ENCODE measurements around the gene SLC32A1. TPM values are rescaled to one million over a fixed set of nuclear protein-coding genes. Genes with fewer than 3 reads are reported as not detected.

SLC32A1 gene
- total and polyA plus RNA-seq, 2 of the 13 experiments (the other 11 are each of a cell fraction or from before 2014, with no cell fraction given) = not detected

DNA sequence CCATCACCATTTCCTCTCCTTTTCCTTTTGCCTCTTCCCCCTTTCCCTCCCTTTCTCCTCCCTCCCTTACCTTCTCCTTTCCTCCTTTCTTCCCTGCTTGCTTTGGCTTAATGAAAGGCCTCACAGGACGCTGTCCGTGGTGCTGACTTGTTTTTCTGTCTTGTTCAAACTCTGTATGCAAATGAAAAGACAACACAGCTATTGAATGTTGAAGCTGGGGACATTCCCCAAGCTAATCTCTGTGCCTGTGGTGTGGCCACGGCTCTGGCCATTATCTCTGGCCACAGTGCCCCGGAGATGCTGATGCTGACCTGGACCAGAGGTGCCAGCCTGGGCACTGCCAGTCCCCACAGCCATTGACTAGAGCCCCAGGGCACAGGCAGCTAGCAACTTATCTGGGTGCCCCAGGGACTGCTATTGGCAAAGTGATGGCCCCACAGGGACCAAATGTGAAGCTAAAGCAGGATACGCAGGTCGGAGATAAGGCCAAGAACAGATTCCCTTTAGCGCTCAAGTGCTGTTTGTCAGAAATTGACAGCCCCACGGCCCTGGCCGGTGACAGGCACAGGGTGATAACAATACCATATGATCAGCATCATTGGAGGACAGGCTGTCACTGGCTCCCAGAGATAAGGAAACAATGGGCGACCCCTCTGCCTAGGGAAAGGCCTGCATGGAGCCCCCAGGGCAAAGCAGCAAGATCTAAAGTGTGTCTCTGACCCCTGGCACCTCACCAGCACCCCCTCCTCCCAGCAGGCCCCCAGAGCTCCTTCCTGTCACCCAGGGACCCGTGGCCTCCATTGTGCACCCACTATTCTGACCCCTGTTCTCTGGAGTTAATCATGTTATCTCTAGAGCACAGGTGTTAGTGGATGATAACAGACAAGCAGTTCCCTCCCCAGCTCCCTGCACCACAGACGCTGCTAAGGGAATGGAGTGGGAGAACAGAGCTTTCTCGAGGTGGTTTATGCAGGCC lies 31.6 kb upstream of the SLC32A1 start (continued):
- TF ChIP-seq, protein P1, sequence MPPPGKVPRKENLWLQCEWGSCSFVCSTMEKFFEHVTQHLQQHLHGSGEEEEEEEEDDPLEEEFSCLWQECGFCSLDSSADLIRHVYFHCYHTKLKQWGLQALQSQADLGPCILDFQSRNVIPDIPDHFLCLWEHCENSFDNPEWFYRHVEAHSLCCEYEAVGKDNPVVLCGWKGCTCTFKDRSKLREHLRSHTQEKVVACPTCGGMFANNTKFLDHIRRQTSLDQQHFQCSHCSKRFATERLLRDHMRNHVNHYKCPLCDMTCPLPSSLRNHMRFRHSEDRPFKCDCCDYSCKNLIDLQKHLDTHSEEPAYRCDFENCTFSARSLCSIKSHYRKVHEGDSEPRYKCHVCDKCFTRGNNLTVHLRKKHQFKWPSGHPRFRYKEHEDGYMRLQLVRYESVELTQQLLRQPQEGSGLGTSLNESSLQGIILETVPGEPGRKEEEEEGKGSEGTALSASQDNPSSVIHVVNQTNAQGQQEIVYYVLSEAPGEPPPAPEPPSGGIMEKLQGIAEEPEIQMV (CRISPR knock-in tag; IDR thresholded peaks at IDR 0.05; ENCODE audit: low read depth) = peak; percentile 74; the same call in 1 of the 2 replicates
- TF ChIP-seq, protein P2, sequence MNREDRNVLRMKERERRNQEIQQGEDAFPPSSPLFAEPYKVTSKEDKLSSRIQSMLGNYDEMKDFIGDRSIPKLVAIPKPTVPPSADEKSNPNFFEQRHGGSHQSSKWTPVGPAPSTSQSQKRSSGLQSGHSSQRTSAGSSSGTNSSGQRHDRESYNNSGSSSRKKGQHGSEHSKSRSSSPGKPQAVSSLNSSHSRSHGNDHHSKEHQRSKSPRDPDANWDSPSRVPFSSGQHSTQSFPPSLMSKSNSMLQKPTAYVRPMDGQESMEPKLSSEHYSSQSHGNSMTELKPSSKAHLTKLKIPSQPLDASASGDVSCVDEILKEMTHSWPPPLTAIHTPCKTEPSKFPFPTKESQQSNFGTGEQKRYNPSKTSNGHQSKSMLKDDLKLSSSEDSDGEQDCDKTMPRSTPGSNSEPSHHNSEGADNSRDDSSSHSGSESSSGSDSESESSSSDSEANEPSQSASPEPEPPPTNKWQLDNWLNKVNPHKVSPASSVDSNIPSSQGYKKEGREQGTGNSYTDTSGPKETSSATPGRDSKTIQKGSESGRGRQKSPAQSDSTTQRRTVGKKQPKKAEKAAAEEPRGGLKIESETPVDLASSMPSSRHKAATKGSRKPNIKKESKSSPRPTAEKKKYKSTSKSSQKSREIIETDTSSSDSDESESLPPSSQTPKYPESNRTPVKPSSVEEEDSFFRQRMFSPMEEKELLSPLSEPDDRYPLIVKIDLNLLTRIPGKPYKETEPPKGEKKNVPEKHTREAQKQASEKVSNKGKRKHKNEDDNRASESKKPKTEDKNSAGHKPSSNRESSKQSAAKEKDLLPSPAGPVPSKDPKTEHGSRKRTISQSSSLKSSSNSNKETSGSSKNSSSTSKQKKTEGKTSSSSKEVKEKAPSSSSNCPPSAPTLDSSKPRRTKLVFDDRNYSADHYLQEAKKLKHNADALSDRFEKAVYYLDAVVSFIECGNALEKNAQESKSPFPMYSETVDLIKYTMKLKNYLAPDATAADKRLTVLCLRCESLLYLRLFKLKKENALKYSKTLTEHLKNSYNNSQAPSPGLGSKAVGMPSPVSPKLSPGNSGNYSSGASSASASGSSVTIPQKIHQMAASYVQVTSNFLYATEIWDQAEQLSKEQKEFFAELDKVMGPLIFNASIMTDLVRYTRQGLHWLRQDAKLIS (CRISPR knock-in tag; IDR thresholded peaks at IDR 0.05) = no peak
- peak; percentile 78 for TF ChIP-seq THAP11 (CRISPR knock-in tag; IDR thresholded peaks at IDR 0.05)
- TF ChIP-seq ATF7 (IDR thresholded peaks at IDR 0.05) = no peak
- TF ChIP-seq ATF7 (CRISPR knock-in tag; IDR thresholded peaks at IDR 0.05) = no peak
- TF ChIP-seq TBX3 (IDR thresholded peaks at IDR 0.05; ENCODE audit: borderline replicate concordance) = no peak
- TF ChIP-seq, protein P3, sequence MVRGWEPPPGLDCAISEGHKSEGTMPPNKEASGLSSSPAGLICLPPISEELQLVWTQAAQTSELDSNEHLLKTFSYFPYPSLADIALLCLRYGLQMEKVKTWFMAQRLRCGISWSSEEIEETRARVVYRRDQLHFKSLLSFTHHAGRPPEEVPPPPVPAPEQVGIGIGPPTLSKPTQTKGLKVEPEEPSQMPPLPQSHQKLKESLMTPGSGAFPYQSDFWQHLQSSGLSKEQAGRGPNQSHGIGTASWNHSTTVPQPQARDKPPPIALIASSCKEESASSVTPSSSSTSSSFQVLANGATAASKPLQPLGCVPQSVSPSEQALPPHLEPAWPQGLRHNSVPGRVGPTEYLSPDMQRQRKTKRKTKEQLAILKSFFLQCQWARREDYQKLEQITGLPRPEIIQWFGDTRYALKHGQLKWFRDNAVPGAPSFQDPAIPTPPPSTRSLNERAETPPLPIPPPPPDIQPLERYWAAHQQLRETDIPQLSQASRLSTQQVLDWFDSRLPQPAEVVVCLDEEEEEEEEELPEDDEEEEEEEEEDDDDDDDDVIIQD (CRISPR knock-in tag; IDR thresholded peaks at IDR 0.05; ENCODE audit: low read depth) = peak; percentile 74
- TF ChIP-seq ZNF737 (CRISPR knock-in tag; IDR thresholded peaks at IDR 0.05; ENCODE audit: borderline replicate concordance) = no peak
- peak; percentile 75 for TF ChIP-seq JARID2 (CRISPR knock-in tag; IDR thresholded peaks at IDR 0.05; ENCODE audit: insufficient replicate concordance)
- TF ChIP-seq, protein P4, sequence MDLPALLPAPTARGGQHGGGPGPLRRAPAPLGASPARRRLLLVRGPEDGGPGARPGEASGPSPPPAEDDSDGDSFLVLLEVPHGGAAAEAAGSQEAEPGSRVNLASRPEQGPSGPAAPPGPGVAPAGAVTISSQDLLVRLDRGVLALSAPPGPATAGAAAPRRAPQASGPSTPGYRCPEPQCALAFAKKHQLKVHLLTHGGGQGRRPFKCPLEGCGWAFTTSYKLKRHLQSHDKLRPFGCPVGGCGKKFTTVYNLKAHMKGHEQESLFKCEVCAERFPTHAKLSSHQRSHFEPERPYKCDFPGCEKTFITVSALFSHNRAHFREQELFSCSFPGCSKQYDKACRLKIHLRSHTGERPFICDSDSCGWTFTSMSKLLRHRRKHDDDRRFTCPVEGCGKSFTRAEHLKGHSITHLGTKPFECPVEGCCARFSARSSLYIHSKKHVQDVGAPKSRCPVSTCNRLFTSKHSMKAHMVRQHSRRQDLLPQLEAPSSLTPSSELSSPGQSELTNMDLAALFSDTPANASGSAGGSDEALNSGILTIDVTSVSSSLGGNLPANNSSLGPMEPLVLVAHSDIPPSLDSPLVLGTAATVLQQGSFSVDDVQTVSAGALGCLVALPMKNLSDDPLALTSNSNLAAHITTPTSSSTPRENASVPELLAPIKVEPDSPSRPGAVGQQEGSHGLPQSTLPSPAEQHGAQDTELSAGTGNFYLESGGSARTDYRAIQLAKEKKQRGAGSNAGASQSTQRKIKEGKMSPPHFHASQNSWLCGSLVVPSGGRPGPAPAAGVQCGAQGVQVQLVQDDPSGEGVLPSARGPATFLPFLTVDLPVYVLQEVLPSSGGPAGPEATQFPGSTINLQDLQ (CRISPR knock-in tag; IDR thresholded peaks at IDR 0.05) = no peak
- TF ChIP-seq, protein P5, sequence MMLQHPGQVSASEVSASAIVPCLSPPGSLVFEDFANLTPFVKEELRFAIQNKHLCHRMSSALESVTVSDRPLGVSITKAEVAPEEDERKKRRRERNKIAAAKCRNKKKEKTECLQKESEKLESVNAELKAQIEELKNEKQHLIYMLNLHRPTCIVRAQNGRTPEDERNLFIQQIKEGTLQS (CRISPR knock-in tag; IDR thresholded peaks at IDR 0.05) = peak; percentile 74; the same call in 1 of the 2 replicates
- TF ChIP-seq MIER3 (CRISPR knock-in tag; IDR thresholded peaks at IDR 0.05; ENCODE audit: borderline replicate concordance) = peak; percentile 90; the same call in 1 of the 2 replicates
- TF ChIP-seq HNRNPLL (IDR thresholded peaks at IDR 0.05; ENCODE audit: low read depth, low read length, poor library complexity, severe bottlenecking) = no peak
- TF ChIP-seq, protein P6, sequence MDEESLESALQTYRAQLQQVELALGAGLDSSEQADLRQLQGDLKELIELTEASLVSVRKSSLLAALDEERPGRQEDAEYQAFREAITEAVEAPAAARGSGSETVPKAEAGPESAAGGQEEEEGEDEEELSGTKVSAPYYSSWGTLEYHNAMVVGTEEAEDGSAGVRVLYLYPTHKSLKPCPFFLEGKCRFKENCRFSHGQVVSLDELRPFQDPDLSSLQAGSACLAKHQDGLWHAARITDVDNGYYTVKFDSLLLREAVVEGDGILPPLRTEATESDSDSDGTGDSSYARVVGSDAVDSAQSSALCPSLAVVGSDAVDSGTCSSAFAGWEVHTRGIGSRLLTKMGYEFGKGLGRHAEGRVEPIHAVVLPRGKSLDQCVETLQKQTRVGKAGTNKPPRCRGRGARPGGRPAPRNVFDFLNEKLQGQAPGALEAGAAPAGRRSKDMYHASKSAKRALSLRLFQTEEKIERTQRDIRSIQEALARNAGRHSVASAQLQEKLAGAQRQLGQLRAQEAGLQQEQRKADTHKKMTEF (CRISPR knock-in tag; IDR thresholded peaks at IDR 0.05) = peak; percentile 64; the same call in 1 of the 2 replicates
